Measurements from ENCODE around the gene UBE2L5. TPM values are rescaled to one million over a fixed set of nuclear protein-coding genes. Genes with fewer than 3 reads are reported as not detected.

Gene UBE2L5
- total RNA-seq, 2 donors from 2014 or later, result 1.1 TPM; not detected in 1

GRCh38 chr13:30408319-30409101, 13.8 kb upstream of the UBE2L5 start:
- H3K27ac ChIP-seq, result peak overlapping the region; percentile 93 to 95
- peak; percentile 96 for TF ChIP-seq CTCF (IDR thresholded peaks at IDR 0.05)
- no peaks in the 10 kb centered on the region for H3K36me3 ChIP-seq
- ATAC-seq (ENCODE audit: insufficient number of reproducible peaks, low FRiP score, low read depth) (peak; percentile 67), DNase-seq (ENCODE audit: low spot score) (peak; percentile 75)
- H3K27me3 ChIP-seq (replicated peaks; ENCODE audit: insufficient read depth), result no peaks in the 10 kb centered on the region
- peak overlapping the region; percentile 74 for H3K4me3 ChIP-seq
- H3K4me1 ChIP-seq (ENCODE audit: control insufficient read depth in 1 of 2, low read depth in 2 of 2), result peaks cover 11 to 24% of the 10 kb centered on the region in 2 donors
- no peaks in the 10 kb centered on the region for H3K9me3 ChIP-seq

- TF ChIP-seq CTCF (IDR thresholded peaks at IDR 0.05), result no peak
Measured at GRCh38 chr13:30409886-30410704, 12.2 kb upstream of the UBE2L5 start.

GRCh38 chr13:30410705-30411125, 11.6 kb upstream of the UBE2L5 start:
- DNase-seq (ENCODE audit: low spot score), result no peak
- Histone ChIP-seq H3K9me3 (no peaks in the 10 kb centered on the region), H3K4me1 (ENCODE audit: control insufficient read depth in 1 of 2, low read depth in 2 of 2) (peaks cover 11 to 24% of the 10 kb centered on the region in 2 donors), H3K27me3 (replicated peaks; ENCODE audit: insufficient read depth) (no peaks in the 10 kb centered on the region), H3K4me3 (no peak overlapping the region), H3K36me3 (no peaks in the 10 kb centered on the region), H3K27ac (peak overlapping the region; percentile 93 to 95)
- TF ChIP-seq CTCF (IDR thresholded peaks at IDR 0.05), result no peak
- ATAC-seq (ENCODE audit: insufficient number of reproducible peaks, low FRiP score, low read depth), result no peak

More at GRCh38 chr13:30409886-30410704, 12.2 kb upstream of the UBE2L5 start:
- Histone ChIP-seq H3K36me3 (no peaks in the 10 kb centered on the region), H3K4me3 (no peak overlapping the region), H3K4me1 (ENCODE audit: control insufficient read depth in 1 of 2, low read depth in 2 of 2) (peaks cover 11 to 24% of the 10 kb centered on the region in 2 donors), H3K9me3 (no peaks in the 10 kb centered on the region), H3K27me3 (replicated peaks; ENCODE audit: insufficient read depth) (no peaks in the 10 kb centered on the region), H3K27ac (peak overlapping the region; percentile 93 to 95)
- DNase-seq (ENCODE audit: low spot score) (no peak), ATAC-seq (ENCODE audit: insufficient number of reproducible peaks, low FRiP score, low read depth) (peak; percentile 61)

GRCh38 chr13:30412346-30412745, 9.9 kb upstream of the UBE2L5 start:
- Histone ChIP-seq H3K27ac (no peak overlapping the region), H3K36me3 (no peaks in the 10 kb centered on the region), H3K9me3 (no peaks in the 10 kb centered on the region), H3K4me1 (ENCODE audit: control insufficient read depth in 1 of 2, low read depth in 2 of 2) (peaks cover 11 to 24% of the 10 kb centered on the region in 2 donors), H3K4me3 (no peak overlapping the region), H3K27me3 (replicated peaks; ENCODE audit: insufficient read depth) (no peaks in the 10 kb centered on the region)
- no peak for TF ChIP-seq CTCF (IDR thresholded peaks at IDR 0.05)
- DNase-seq (ENCODE audit: low spot score), result no peak
- no peak for ATAC-seq (ENCODE audit: insufficient number of reproducible peaks, low FRiP score, low read depth)

- no peaks in the 10 kb centered on the region for H3K27me3 ChIP-seq (replicated peaks; ENCODE audit: insufficient read depth)
- no peak overlapping the region for H3K4me3 ChIP-seq
- DNase-seq (ENCODE audit: low spot score) (no peak), ATAC-seq (ENCODE audit: insufficient number of reproducible peaks, low FRiP score, low read depth) (no peak)
- no peak for TF ChIP-seq CTCF (IDR thresholded peaks at IDR 0.05)
- peaks cover 8 to 17% of the 10 kb centered on the region in 2 donors for H3K4me1 ChIP-seq (ENCODE audit: control insufficient read depth in 1 of 2, low read depth in 2 of 2)
- H3K9me3 ChIP-seq, result no peaks in the 10 kb centered on the region
- H3K27ac ChIP-seq, result no peak overlapping the region
- no peaks in the 10 kb centered on the region for H3K36me3 ChIP-seq
Measured at GRCh38 chr13:30413842-30414241, 8.5 kb upstream of the UBE2L5 start.
